ENCODE results near the gene PAOX.
"Not testable (repeated sequence)": the region's sequence is repeated elsewhere in the genome, so short reads cannot be mapped to it uniquely, and the experiment has no call there.

The PAOX gene

DNA sequence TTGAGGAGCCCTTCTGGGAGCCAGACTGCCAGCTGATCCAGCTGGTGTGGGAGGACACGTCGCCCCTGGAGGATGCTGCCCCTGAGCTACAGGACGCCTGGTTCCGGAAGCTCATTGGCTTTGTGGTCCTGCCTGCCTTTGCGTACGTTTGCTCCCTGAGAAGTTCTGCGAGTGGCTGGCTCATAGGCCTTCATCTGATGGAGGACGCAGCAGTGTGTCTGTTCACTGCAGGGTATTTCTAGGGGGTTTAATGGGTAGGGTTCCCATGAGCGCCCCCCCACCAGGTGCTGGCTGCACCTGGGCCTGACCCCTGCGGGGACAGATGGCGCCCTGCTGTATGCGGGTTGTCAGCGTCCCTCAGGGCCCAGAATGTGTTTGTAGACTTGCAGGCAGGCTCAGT, 5.0 kb downstream of the PAOX start:
- no peak for DNase-seq (ENCODE audit: low read depth in 2 of 2, low spot score in 1 of 2)

DNA sequence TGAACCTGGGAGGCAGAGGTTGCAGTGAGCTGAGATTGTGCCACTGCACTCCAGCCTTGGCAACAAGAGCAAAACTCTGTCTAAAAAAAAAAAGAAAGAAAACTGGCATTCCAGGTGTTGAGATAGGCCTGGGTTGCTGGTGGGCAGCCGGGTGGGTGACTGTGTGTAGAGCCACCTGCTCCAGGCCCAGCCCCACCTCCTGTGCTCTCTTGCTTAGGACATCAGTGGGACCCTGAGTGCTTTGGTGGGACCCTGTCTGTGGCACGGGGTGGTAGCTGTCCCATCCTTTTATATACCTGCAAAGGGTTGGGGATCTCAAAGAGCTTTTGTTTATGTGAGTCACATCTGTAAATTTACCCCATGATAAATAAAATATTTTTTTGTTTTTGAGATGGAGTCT, 6.2 kb downstream of the PAOX start:
- DNase-seq (ENCODE audit: low read depth in 2 of 2, low spot score in 1 of 2): no peak

DNA sequence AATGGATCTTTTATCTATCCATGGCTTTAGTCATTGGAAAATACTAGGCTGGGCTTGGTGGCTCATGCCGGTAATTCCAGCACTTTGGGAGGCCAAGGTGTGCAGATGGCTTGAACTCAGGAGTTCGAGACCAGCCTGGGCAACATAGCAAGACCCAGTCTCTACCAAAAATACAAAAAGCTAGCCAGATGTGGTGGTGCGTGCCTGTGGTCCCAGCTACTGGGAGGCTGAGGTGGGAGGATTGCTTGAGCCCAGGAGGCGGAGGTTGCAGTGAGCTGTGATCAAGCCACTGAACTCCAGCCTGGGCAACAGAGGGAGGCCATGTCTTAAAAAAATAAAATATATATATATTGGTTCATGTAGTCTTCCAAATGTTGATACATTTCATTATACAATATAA, 7.9 kb downstream of the PAOX start:
- DNase-seq (ENCODE audit: low read depth in 2 of 2, low spot score in 1 of 2): not testable (repeated sequence)

DNA sequence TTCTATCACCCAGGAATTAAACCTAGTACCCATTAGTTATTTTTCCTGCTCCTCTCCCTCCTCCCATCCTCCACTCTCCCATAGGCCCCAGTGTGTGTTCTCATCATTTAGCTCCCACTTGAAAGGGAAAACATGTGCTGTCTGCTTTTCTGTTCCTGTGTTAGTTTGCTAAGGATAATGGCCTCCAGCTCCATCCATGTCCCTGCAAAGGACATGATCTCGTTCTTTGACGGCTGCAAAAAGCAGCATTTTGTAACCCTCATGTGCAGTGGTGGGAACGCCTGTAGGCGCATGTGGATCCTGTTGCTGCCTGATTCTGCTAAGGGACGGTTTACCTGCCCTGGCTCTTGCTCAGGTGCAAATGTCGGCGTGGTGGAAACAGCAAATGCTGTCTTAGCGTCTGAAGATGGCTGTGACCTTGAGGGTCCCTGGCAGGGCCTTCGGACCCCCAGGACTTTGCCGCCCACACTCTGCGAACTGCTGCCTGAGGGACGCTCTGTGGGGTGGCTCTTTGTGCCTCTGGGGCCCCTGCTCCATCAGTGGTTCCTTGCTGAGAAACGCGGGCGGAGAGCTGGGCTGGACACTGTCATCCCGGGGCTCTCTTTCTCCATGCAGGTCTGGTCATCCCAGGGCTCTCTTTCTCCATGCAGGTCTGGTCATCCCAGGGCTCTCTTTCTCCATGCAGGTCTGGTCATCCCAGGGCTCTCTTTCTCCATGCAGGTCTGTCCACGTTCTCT, 9.3 kb downstream of the PAOX start:
- DNase-seq (ENCODE audit: low read depth in 2 of 2, low spot score in 1 of 2): no peak

DNA sequence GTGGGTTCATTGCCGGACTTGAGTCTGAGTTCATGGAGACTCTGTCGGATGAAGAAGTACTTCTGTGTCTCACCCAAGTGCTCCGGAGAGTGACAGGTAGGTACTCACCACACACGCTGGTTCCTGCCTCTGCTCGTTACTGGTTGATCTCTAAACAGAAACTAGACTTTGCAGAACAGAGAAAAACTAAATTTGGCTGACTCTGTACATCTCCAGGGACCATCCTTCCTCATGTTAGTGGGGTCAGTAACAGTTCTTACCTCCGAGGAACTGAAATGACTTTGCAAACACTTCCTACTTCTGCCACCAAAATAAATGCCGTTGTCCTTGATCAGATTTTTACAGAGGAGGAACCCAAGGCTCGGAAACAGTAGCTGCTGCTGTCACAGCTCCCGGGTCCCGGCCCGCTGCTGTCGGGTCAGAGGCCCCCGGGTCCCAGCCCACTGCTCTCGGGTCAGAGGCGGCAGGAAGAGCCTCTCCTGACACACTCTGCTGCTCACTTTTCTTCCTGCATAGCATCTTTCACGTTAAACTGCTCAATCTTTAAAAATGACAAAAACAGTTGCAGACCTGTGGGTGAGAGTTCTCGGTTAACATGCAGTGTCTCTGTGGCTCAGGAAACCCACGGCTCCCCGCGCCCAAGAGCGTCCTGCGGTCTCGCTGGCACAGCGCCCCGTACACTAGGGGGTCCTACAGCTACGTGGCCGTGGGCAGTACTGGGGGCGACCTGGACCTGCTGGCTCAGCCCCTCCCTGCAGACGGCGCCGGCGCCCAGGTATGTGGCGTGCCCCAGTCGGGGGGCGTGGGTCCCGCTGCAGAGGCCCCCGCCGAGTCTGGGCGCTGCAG, 10.1 kb downstream of the PAOX start:
- DNase-seq (ENCODE audit: low read depth in 2 of 2, low spot score in 1 of 2): no peak

DNA sequence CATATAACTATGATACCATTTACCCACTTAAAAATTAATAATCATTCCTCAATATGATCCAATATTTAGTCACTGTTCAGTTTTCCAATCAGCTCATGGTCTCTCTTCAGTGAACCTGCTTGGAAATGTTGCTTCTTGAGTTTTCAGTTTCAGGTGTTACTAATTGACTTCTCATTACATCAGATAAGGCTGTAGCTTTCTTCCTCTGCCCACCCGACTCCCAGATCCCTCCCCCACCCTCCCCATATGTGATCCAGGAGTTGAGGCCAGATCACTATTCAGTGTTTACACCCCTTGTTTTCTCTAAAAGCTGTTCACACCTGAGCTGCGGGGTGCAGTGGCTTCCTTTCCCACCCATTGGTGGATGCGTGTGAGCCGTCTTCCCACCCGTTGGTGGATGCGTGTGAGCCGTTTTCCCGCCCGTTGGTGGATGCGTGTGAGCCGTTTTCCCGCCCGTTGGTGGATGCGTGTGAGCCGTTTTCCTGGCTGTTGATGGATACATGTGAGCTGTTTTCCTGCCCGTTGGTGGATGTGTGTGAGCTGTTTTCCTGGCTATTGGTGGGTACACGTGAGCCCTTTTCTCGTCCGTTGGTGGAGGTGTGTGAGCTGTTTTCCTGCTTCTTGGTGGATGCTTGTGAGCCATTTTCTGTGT, 11.7 kb downstream of the PAOX start:
- no peak for DNase-seq (ENCODE audit: low read depth in 2 of 2, low spot score in 1 of 2)

DNA sequence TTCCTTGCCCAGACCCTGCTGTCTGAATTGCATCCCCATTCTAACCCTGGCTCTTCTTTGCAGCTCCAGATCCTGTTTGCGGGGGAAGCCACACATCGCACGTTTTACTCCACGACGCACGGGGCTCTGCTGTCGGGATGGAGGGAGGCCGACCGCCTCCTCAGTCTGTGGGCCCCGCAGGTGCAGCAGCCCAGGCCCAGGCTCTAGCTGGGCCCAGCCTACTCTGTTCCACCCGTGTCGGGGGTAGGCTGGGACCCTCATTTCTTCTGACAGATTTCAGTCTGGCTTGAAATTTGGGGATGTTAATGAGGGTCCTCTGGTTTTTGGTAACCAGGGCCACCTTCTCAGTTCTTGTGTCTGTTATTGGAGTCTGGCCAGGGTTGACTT, 12.2 kb downstream of the PAOX start:
- no peak for DNase-seq (ENCODE audit: low read depth in 2 of 2, low spot score in 1 of 2)

DNA sequence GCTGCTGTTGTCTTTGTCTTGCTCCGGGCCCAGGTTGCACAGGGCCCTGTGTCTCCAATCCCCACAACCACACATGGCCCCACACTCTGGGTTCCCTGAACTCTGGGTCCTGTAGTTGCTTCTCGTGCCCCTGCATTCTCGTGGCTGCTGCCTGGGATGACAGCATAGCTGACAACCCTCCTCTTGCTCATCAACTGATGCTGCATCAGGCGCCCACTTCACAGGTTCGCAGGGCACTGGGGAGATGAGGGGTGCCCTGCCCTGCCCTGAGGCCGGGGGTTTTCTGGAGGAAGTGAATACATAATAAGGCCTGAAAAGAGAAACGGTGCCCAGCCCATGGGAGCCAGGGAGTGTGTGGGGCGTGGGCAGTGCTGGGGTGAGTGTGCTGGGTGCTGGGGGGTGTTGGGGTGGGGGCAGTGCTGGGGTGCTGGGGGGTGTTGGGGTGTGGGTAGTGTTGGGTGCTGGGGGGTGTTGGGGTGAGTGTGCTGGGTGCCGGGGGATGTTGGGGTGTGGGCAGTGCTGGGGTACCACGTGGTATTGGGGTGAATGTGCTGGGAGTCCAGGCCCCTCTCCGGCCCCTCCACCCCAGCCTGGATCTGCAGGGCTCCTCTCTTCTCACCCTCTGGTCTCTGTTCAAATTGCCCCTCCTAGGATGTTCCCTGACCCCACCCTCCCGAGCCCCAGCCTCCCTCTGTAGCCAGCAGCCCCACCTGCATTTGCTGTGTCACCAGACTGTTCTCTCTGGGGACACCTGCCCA, 12.9 kb downstream of the PAOX start:
- no peak for DNase-seq (ENCODE audit: low read depth in 2 of 2, low spot score in 1 of 2)

DNA sequence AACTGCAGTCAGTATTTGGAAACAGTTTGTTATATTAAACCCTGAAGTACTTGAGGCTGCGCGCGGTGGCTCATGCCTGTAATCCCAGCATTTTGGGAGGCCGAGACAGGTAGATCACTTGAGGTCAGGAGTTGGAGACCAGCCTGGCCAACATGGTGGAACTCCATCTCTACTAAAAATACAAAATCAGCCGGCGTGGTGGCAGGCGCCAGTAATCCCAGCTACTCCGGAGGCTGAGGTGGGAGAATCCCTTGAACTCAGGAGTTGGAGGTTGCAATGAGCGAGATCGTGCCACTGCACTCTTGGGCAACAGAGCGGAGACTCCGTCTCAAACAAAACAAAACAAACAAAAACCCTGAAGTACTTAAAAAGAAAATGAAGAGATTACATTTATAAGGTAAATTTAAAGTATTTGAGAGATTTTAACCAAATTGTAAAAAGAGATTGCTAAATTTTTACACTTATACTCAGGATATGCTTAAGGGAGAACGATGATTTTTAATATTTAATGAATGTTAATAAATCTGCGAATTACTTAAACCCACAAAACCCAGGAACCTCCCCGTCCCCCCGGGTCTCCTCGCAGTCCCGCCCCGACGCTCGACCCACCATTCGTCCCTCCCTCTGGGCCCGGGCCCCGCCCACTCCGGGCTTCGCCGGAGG, 14.5 kb downstream of the PAOX start:
- DNase-seq (ENCODE audit: low read depth in 2 of 2, low spot score in 1 of 2): peak in 1 of 2 donors; percentile 85

DNA sequence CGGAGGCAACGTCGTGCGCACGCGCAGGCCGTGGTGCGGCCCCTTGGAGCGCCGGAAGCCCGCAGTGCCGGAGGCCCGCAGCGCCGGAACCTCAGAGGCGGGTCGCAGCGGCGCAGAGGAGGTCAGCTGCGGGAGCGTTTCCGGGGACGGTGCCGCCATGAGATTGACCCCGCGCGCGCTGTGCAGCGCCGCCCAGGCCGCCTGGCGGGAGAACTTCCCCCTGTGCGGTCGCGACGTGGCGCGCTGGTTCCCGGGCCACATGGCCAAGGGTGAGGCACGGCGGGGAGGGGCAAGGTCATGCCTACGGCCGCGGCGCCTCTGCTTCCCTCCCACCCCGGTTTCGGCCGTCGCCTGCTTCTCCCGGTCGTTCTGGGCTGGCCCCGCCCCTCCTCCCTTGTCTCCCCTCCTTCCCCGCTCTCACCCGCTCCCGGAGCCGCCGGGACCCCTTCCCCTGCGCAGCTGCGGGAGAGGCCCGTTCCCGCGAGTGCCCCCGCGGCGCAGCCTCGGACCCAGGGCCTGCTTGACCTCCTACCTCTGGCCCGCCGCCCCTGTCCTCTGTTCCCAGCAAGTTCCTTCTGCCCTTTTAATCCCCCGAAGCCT, 15.1 kb downstream of the PAOX start, which contains the start of gene MTG1:
MTG1 (plus strand) TSS at position 94 of the 600 bp plus-strand sequence; CDS start at position 158, 64 bp downstream.
- peak in 1 of 2 donors; percentile 82 for DNase-seq (ENCODE audit: low read depth in 2 of 2, low spot score in 1 of 2)

DNA sequence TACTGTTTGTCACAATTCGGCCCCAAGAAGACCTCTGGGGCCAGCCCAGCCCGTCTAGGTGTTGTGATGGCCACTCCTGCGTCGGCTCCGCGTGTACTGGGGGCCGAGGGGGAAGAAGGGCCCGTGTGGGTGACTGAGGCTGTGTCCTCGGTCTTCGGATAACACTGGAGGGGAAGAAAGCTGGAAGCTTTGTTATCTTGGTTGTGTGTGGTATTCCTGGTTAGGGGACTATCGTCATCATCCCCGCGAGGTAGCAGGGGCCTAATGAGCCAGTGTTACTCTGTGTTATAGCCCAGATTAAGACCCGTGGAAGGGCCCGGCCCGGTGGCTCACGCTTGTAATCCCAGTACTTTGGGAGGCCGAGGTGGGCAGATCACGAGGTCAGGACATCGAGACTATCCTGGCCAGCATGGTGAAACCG, 15.7 kb downstream of the PAOX start:
- no peak for DNase-seq (ENCODE audit: low read depth in 2 of 2, low spot score in 1 of 2)

DNA sequence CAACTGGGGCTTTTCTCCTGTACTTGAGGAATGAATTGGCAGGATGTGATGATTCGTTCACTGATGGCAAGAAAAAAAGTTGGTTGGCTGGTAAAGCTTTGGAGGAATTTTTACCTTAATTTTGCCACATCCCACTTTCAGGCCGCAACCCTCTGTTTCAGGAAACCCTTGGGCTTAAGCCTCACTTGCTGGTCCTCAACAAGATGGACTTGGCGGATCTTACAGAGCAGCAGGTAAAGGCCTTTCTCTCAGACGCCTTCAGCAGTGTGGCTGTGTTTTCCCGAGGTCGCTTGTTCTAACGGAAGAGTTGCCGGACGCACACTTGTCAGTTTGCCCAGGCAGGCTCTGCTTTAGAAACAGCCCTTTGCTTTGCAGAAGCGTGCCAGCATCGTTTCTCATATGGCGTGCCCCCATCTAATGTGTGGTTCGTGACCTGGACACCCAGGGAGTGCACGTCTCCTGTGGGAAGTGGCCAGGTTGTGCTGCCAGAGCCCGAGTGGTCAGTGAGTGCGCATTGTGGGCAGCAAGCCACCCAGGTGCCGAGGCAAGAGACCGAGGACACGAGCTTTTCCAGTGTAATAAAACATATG, 17.1 kb downstream of the PAOX start:
- DNase-seq (ENCODE audit: low read depth in 2 of 2, low spot score in 1 of 2): no peak

DNA sequence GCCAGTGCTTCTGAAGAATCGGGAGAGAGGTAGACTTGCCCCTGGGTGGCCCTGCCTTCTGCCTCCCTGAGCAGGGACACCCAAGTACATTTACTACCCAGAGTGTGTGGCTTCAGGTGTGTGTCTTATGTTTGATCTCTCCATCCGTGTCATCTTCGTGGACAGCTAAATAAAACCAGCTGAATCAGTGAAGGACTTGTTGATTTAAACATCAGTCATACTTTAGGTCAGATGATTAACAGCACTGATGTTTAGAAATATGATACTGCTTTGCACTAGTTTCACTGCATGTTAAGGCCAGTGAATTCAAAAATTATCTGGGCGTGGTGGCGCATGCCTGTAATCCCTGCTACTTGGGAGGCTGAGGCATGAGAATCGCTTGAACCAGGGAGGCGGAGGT, 18.9 kb downstream of the PAOX start:
- DNase-seq (ENCODE audit: low read depth in 2 of 2, low spot score in 1 of 2): no peak

DNA sequence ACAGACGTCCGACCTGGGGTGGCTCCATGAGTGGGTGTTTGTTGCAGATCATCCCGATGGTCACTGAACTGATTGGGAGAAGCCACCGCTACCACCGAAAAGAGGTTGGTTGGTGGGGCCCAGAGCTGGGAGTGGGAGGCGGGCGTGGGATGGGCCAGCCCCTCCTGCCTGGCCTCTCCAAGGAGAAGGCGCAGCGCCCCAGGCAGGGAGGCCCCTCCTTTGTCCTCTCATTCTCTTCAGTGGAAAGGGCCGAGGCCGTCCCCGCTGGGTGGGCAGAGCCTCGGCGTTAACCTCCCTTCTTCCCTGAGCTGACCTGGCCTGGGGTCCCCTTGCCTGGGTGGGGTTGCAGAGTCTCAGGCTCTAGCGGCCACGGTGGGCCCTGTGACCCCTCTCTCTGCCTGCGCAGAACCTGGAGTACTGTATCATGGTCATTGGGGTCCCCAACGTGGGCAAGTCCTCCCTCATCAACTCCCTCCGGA, 20.1 kb downstream of the PAOX start:
- no peak for DNase-seq (ENCODE audit: low read depth in 2 of 2, low spot score in 1 of 2)

DNA sequence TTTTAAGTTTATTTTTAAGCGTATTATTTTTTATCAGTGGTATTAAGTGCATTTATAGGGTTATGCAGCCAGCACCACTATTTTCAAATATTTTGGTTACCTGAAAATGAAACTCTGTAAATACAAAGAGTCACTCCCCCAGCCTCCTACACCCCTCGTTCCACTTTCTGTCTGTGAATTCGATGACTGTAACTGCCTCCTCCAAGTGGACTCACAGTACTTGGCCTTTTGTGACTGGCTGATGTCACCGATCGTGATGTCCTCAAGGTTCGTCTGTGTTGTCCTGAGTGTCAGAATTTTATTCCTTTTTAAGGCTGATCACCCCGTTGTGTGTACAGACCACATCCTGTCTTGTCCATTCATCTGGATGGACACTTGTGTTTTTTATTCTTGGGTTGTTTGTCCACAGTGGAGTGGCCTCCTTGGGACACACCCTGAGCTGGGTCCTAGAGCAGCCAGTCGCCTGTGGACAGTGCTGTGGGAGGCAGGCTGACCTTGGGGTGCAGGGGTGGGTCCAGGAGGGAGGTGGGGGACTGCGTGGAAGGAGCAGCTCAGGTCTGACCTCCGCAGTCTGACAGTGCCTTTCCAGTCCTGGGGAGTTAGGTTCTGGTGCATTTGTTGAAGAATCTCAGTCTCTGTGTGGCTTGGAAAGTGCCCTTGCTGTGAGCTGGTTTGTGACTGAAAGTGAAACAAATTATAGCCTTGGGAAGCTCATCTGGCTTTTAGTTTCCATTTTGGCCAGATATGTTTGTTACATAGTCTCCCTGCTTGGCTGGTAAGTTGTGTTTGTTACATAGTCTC, 21.8 kb downstream of the PAOX start:
- no peak for DNase-seq (ENCODE audit: low read depth in 2 of 2, low spot score in 1 of 2)

DNA sequence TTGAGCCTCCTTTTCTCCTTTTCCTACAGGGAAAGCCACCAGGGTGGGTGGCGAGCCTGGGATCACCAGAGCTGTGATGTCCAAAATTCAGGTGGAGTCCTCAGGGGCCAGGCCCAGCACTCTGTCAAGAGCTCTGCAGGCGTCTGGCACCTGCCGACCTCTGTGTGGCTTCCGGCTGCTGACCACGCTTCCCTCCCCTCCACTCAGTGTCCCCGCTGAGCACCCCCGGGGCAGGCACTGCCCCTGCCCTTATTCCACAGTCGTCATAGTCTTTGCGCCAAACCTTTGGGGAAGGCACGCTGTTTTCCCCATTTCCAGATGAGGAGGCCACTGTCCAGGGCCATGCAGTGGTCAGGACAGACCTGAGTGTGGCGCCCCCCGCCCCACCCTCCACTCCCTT, 22.4 kb downstream of the PAOX start:
- no peak for DNase-seq (ENCODE audit: low read depth in 2 of 2, low spot score in 1 of 2)

DNA sequence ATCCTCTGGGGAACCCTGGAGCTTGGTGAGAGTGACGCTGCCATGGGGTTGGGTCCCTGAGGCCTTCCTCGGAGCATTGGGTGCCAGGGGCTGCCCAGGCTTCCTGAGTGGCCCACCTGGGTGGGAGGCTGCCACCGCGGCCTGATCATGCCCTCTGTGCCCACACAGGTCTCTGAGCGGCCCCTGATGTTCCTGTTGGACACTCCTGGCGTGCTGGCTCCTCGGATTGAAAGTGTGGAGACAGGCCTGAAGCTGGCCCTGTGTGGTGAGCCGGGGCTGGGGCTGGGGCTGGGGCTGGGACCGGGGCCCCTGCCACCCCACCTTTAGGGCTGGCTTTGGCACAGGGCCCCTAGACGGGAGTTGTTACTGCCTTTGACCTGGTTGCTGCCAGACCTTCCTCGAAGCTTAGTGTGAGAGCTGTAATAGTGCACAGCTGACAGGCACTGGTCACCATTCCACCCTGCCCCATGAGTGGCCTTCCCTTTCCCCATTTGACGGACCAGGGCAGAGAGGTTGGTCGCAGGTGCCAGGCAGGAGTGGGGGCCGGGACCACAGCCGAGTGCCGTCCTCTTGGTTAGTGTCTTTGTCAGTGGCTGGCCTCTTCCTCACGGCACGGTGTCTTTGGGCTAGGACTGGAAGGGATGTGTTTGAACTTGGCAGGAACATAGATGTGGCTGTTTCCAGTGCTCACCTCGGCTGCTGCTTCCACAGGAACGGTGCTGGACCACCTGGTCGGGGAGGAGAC, 23.1 kb downstream of the PAOX start:
- DNase-seq (ENCODE audit: low read depth in 2 of 2, low spot score in 1 of 2): no peak

DNA sequence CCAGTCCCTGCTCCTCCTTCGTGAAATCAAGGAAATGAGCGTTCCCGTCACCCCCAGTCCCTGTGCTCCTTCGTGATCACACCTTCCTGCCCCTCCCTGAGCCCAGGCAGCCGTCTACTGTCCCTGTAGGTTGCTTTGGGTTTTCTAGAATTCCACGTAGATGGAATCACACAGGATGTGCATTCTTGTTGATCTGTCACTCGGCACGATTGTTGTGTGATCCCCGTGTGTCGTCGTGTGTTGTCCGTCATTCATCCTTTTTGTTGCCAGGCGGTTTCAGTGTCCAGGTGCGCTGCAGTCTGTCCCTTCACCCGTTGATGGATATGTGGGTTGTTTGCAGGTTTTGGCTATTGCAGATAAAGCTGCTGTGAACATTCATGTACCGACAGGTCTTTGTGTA, 24.3 kb downstream of the PAOX start:
- no peak for DNase-seq (ENCODE audit: low read depth in 2 of 2, low spot score in 1 of 2)
